ENCODE results near the gene ZNF582.

ZNF582 gene

DNA sequence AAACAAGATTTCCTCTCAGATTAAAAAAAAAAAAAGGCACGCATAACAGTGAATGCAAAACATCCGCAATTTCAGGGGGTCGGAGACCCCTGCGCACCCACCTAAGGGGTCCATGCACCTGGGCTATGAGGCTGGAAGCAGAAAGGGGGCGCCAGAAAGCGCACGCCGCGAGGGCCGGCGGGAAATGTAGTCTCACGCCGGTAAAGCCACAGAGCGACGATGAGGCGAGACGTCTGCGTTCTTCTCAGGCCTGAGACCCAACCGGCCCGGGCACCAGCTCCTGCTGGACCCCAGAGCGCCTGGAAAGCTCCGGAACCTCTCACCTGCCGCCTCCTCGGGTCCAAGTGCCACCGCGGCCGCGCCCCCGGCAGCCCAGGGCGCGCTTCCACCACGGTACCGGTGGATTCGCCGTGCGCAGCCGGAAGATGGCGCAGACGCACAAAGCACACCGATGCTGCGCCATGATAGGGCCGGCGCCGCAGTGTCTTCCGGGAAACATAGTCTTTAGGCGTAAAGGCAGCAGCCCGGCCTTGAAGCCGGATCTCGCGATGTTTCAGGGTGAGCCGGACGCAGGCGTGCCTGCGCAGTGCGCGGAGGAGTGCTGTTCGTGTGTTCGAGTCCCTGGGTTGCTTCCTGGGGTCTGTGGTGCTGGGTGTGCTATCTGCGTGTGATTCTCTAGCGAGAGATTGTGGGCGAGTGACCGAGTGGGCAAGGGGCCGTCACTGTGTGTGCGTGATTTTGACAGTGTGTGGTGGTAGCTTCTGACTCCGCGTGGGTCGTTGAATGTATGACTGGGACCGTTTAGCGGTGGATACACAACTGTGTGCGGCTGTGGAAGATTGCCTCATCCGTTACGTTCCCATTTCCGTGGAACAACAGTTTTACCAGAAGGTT, at the start of gene ZNF582:
ZNF582 (minus strand) TSS at position 416 of the 894 bp plus-strand sequence. CDS start 1,782 bp downstream, outside the sequence.
- peak; percentile 81 to 94 (median 88) for DNase-seq

DNA sequence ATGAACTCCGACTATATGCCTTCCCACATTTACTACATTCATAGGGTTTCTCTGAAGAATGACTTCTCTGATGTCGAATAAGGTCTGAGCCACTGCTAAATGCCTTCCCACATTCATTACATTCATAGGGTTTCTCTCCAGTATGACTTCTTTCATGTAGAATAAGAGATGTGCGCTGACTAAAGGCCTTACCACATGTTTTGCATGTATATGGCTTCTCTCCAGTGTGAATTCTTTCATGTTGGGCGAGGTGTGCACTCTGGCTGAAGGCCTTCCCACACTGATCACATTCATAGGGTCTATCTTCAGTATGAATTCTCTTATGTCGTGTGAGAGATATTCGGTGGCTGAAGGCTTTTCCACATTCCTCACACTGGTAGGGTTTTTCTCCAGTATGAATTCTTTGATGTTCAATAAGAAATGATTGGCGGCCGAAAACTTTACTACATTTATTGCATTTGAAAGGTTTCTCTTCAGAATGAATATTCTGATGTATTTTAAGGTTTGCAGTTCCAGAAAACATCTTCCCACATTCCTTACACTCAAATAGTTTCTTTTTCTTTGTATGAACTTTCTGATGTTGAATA, 48.0 kb upstream of the ZNF582 start:
- DNase-seq: no peak

DNA sequence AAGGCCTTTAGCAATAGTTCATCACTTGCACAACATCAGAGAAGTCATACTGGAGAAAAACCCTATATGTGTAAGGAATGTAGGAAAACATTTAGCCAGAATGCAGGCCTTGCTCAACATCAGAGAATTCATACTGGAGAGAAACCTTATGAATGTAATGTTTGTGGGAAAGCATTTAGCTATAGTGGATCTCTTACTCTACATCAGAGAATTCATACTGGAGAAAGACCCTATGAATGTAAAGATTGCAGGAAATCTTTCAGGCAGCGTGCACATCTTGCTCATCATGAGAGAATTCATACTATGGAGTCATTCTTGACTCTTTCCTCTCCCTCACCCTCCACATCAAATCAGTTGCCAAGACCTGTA, 30.6 kb upstream of the ZNF582 start:
- peak in 1 of 6 experiments; percentile 0 for DNase-seq

GRCh38 chr19:56423276-56423984, 30.1 kb upstream of the ZNF582 start:
- no peak for DNase-seq

- DNase-seq: no peak
Observed at GRCh38 chr19:56405062-56405461, 11.7 kb upstream of the ZNF582 start.

DNA sequence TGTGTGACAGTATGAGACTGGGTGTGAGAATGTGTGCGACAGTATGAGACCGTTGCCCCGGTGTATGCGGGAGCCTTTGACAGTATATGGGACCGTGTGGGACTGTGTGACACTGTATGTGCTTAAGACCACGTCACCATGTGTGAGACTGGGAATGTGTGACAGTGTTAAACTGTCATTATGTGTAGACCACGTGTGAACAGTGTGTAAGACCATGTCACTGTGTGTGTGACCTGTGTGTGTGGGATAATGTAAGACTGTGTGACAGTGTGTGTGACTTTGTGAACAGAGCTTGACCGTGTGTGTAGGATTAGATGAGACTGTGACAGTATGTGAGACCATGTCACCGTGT, 11.3 kb upstream of the ZNF582 start:
- DNase-seq: no peak

GRCh38 chr19:56403764-56404704, 10.7 kb upstream of the ZNF582 start, which contains the start of gene ZNF583:
Gene ZNF583 (plus strand): TSS chr19:56404332. CDS start chr19:56407115, 2,783 bp downstream.
- peak; percentile 79 to 96 (median 88) for DNase-seq

GRCh38 chr19:56403261-56403660, 9.9 kb upstream of the ZNF582 start:
- DNase-seq: no peak

GRCh38 chr19:56400485-56400884, 7.2 kb upstream of the ZNF582 start:
- no peak for DNase-seq

DNA sequence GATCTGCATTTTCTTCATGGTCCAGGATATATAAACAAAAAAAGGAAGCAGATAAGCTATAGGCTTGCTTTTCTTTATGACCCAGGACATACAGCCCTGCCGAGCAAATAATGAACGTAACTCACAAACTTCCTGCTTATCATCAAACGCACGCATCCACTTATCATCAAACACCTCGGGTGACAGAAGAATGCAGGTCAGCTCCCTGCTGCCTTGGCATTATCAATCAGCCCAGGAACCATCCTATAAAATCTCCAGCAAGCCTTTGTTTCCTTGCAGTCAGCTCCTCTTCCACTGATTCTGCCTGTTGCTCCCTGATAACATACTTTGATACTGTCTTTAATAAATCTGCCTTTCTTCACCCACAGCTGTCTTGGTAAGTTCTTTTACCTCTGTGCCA, 5.5 kb upstream of the ZNF582 start:
- no peak for DNase-seq

DNA sequence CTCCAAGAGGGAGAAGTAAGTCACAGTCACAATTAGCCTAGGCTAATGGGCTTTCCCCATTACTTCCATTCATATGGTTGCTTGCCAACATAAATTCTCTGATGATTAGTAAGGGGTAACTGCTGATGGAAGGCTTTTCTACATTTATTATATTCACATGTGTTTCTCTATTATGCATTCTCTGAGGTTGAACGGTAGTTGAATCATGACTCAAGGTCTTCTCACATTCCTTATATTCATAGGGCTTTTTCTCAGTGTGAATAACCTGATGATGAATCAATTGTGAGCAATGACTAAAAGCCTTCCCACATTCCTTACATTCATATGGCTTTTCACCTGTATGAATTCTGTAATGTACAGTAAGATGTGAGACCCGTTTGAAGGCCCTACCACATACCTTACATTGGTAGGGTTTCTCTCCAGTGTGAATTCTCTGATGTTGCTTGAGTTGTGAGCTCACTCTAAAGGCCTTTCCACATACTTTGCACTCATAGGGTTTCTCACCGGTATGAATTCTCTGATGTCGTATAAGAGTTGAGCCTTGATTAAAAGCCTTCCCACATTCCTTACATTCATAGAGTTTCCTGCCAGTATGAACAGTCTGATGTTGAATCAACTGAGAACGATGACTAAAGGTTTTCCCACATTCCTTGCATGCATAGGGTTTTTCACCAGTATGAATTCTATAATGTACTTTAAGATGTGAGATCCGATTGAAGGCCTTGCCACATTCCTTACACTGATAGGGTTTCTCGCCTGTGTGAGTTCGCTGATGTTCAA, 9.3 kb downstream of the ZNF582 start:
- no peak for DNase-seq

DNA sequence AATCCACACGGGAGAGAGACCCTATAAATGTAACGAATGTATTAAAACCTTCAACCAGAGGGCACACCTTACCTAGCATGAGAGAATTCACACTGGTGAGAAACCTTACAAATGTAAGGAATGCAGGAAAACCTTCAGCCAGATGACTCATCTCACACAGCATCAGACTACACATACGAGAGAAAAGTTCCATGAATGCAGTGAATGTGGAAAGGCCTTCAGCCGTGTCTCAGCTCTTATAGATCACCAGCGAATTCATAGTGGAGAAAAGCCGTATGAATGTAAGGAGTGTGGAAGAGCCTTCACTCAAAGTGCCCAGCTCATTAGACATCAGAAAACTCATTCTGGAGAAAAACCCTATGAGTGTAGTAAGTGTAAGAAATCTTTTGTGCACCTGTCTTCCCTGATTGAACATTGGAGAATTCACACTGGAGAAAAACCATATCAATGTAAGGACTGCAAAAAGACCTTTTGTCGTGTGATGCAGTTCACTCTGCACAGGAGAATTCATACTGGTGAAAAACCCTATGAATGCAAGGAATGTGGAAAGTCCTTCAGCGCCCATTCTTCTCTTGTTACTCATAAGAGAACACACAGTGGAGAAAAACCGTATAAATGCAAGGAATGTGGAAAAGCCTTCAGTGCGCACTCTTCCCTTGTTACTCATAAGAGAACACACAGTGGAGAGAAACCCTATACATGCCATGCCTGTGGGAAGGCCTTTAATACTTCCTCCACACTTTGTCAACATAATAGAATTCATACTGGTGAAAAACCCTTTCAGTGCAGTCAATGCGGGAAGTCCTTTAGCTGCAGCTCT, 16.0 kb downstream of the ZNF582 start:
- DNase-seq: no peak

- no peak for DNase-seq
Observed at GRCh38 chr19:56372281-56372680, 21.1 kb downstream of the ZNF582 start.

GRCh38 chr19:56369886-56370676, 23.3 kb downstream of the ZNF582 start:
- no peak for DNase-seq

GRCh38 chr19:56367829-56368711, 25.3 kb downstream of the ZNF582 start:
- DNase-seq: peak; percentile 44 to 84 (median 76)

GRCh38 chr19:56360841-56361240, 32.5 kb downstream of the ZNF582 start:
- DNase-seq: no peak

DNA sequence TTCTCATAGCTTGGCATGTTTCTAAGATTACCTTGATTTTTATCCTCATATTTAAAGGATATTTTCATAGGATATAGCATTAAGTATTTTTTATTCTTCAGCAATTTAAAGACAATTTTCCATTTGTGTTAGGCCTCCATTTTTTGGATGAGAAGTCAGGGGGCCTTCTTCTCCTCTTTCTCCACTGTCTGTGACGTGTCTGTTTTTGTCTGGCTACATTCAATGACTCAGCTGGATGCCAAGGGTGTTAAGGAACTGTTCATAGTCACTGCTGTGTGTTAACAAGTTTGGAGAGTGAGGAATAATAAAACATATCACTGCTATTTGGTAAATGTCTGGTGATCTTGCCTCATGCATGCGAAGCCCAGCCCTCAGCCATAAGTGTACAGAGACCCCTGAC, 36.4 kb downstream of the ZNF582 start:
- DNase-seq: no peak

GRCh38 chr19:56355517-56355916, 37.8 kb downstream of the ZNF582 start:
- DNase-seq: no peak

GRCh38 chr19:56351208-56351607, 42.1 kb downstream of the ZNF582 start:
- DNase-seq: no peak

All from stimulated activated naive CD4-positive, alpha-beta T cell (primary cell).